DMS79 (cell line): ENCODE results near the gene GALNT1.

Experiments
- DNase-seq: peaks from one replicate; lab custom pipeline; 2025; lab: John Stamatoyannopoulos, UW

Gene GALNT1

DNA sequence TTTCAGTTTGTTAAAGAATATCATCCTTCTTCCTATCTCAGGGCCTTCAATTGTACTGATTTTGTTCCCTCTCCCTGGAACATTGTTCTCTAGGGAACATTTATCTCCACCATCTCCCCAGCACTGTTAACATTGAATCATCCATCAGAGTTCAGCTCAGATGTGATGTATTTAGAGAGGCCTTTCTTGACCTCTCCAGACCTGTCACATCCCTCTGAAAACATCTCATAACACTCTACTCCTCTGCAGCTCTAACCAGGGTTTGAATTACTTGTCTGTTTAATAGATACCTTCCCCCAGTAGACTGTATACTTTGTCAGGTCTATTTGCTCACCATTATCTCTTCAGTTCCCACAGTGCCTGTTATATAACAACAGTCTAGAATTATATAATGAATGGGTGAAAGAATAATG, 98.6 kb downstream of the GALNT1 start:
- no peak for DNase-seq

GRCh38 chr18:35682281-35682867, 100.8 kb downstream of the GALNT1 start:
- DNase-seq, result no peak

- no peak for DNase-seq
Measured at GRCh38 chr18:35683021-35683420, 101.5 kb downstream of the GALNT1 start.

DNA sequence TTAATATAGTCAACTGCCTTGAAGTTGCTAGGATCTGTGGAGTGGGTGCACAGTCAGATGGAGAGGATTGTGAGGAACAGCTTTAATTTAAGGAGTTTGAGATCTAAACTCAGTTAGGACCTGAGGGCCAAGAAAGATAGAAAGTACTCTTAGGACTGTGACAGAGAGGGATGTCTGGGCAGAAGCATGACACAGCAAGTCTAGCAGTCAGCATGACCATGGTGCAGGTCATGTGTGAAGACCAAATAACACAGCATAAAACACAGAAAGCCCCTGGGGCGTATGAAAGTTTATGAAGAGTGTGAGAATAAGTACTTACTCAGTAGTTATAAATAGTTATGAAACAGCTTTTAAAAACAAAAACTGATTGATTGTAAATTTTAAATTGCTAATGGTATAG, 107.2 kb downstream of the GALNT1 start:
- no peak for DNase-seq

GRCh38 chr18:35689728-35690127, 108.2 kb downstream of the GALNT1 start:
- no peak for DNase-seq

- DNase-seq, result no peak
Measured at GRCh38 chr18:35691625-35692024, 110.1 kb downstream of the GALNT1 start.

DNA sequence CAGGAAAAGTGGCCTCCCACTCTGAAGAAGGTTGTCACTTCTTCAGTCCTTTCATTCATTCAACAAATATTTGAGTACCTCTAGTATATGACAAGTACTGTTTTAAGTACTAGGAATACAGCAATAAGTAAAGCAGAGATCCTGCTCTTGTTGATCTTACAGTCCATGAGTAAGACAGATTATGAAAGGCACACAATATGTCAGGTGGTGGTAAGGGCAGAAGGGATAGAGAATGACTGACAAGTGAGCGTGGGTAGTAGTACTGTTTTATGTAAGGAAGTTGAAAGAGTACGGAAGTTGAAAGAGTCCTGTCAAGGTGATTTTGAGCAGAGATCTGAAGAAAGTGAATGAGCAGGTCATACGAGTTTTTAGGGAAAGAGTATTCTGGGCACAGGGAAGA, 111.3 kb downstream of the GALNT1 start:
- DNase-seq, result no peak

- no peak for DNase-seq
Measured at GRCh38 chr18:35693829-35694228, 112.3 kb downstream of the GALNT1 start.

GRCh38 chr18:35694808-35695207, 113.3 kb downstream of the GALNT1 start:
- DNase-seq, result no peak

GRCh38 chr18:35695384-35695783, 113.8 kb downstream of the GALNT1 start:
- no peak for DNase-seq

DNA sequence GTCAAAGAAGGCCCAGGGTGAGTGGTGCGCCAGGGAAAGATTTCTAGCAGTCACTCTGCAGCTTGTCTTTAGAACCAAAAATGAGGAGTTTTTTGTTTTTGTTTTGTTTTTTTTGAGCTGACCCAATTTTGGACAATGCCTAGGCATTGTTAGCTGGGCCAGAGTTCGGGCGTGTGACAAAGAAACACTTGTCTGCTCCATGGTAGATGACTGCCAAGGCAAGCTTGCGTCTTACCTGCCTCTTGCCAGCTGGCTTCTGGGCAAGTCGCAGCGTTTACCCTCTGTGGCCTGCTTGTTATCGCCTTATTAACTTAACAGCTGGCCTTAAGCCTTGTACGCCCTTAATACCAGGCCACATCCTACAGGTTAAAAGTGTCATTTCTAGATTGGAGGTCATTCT, 114.3 kb downstream of the GALNT1 start:
- DNase-seq, result no peak

DNA sequence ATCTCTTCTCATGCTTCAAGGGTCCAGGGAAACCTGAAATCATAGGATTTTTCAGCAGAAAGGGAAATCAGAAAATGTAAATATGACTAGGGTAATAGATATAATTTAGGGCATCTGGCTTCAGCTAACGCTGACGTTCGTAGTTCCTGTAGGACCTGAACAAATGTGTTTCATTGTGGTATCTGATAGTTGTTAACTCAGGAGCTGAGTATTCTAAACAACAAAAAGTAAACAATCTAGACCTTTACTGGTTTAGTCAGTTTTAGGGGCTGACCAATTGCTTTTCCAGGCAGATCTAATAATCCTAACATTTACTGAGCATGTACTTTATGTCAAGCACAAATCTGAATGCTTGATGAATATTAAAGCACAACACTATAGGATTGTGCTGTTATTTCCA, 114.8 kb downstream of the GALNT1 start:
- DNase-seq, result no peak

- DNase-seq, result no peak
Measured at GRCh38 chr18:35697869-35698268, 116.3 kb downstream of the GALNT1 start.

DNA sequence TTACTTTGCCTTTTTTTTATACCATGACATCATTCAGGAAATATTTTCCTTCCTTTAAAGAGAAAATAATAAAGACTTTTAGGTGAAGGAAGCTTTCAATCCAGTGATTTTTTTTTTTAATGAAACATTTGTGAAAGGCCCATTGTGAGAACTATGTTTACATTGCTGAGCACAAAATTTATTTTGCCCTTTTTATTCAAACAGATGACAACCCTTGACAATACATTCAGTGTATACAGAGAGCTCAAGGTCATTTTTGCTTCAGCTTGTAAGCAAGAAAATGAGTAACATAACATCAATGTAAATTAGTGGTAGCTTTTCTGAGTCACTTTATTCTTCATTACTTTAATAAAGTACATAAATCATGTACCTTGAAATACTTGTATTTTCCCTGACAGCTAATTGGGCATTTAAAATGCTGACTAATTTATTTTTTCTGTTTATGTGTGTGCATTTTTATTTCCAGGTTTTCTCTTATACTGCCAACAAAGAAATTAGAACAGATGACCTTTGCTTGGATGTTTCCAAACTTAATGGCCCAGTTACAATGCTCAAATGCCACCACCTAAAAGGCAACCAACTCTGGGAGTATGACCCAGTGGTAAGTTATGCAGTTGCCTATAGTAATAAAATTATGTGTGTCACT, 121.6 kb downstream of the GALNT1 start:
- no peak for DNase-seq

DNA sequence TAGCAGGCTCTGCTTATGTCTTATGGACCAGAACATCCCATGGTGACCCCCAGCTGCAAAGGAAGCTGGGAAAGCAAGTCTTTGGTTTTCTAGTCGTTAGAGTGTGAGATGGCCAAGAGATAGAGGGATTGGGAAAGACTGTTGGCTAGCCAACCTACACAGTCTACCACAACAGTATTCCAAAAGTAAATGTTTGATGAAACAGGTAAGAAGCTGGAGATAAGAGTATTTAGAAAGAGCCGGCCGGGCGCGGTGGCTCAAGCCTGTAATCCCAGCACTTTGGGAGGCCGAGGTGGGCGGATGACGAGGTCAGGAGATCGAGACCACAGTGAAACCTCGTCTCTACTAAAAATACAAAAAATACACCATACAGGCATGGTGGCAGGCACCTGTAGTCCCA, 124.4 kb downstream of the GALNT1 start:
- no peak for DNase-seq

DNA sequence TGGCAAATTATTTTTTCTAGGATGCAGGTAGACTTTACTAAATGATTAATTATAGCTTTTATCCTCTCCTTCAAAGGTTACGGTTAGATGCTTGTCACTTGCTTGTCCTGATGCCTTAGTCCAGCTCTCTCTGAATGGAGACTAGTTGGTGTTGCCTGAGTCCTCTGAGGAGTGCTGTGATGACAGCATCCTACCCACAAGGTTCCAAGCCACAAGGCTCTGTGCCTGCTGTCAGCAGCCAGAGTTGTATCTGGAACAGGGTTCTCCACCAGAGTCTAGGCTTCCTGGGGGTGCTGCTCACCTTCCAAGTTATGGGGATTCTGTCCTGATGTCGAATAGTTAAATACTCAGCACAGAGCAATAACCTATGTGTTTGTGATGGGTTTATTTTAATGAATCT, 125.7 kb downstream of the GALNT1 start:
- no peak for DNase-seq

- DNase-seq, result no peak
Measured at GRCh38 chr18:35707674-35708073, 126.1 kb downstream of the GALNT1 start.

DNA sequence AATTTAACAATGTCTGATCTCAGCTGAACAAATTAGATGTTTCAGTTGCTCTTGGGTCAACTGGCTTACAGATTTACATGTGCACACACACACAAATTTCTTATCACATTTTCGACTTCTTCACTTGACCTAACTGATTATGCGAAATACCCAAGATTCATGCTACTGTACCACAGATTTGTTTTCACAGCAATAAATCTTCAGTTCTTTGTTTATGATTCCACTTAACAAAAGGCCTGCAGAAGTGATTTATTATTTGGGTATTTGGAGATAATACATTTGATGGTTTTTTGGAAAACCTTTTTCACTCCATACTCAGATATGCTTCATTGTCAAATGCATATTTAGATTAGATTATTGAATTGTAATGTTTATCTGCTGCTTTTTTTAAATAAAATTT, 129.0 kb downstream of the GALNT1 start:
- no peak for DNase-seq

GRCh38 chr18:35711227-35711626, 129.7 kb downstream of the GALNT1 start:
- no peak for DNase-seq

DNA sequence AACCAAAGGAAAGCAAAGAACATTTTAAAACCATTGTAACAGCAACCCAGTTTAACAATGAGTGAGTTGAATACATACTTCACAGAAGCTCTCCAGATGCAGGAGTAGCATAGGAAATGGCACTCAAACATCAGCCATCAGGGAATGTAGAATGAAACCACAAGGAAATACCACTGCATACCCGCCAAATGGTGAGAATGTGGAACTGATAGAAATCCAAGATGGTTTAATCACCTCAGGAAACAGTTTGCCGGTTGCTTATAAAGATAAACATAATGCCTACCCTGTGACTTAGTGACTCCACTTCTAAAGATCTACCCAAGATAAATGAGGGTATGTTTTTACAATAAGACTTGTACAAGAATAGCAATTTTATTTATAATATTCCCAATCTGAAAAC, 132.0 kb downstream of the GALNT1 start:
- no peak for DNase-seq

DNA sequence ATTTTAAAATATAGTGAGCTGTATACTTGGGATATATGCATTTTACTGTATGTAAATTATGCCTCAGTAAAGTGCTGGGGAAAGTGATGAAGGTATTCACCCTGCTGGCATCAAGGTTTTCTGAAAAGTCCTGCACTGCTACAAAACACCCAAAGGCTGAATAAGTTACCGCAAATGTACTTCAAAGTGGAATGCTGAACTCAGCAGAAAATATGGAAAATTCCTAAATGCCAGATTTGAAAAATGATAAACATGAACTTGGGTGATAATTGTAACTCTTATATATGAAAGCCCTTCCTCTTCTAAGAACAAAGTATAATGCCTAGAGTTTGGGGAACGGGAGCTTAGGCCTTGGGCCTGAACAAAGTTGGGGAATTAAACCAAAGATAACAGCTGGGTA, 133.0 kb downstream of the GALNT1 start:
- DNase-seq, result no peak

DNA sequence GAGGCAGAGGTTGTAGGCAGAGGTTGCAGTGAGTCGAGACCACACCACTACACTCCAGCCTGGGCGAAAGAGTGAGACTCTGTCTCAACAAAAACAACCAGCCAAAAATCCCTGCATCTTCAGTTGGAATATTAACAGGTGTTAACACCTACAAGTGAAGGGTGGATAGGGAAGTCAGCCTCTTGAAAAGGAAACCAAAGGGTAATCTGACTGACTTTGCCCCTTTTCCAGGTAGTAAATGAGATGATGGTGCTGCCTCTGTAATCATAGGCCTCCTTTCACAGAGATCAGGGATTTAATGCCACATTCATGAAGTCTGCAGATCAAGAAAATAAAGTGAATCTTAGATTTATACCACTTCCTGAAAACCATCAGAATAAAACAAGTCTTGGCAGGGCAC, 133.6 kb downstream of the GALNT1 start:
- no peak for DNase-seq

DNA sequence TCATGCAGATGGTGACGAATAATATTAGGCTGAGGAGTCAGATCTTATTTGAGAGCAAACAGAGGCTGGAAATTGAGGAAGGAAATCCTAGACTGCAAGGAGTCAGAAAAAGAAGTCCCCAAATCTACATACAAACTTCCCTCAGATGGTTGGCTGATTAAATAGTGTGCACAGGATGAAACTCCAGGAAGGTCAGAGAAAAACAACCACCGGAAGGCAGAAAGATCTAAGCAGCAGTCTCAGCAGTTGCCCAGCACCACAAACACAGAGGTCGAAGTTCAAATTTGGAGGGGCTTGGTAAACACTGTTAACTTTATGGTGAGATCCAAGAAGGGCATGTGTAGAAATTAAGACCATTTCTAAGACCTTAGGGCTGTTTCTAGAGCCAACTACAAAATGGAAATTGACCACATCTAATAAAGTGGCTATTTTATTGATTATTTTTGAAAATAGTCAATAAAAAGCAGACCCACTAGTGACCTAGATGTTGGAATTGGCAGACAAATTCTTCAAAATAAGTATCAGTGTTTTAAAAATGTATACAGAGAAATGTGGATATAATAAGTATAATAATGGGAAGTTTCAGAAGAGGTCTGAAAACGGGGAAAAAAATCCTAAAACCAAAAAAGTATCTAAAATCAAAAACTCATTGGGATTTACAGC, 134.8 kb downstream of the GALNT1 start:
- DNase-seq, result no peak

- DNase-seq, result no peak
Measured at GRCh38 chr18:35717182-35717581, 135.6 kb downstream of the GALNT1 start.
